Activated CD8-positive, alpha-beta memory T cell treated with anti-CD3 and anti-CD28 coated beads for 1 hour (primary cell): ENCODE data around the gene KLRC3.
A peak's percentile ranks its signal among the peaks of the same experiment; 100 is the strongest.
"Not testable (repeated sequence)": the region's sequence is repeated elsewhere in the genome, so short reads cannot be mapped to it uniquely, and the experiment has no call there.

Source experiments
- DNase-seq, 2 donors: peaks; one replicate each; pipeline ENCODE4 v3.0.0-alpha.2; 2020; ENCODE audit warnings: low read depth in 1 of 2; ENCODE audit errors: extremely low read depth in 1 of 2

KLRC3 gene

GRCh38 chr12:10404798-10405197 lies 15.6 kb downstream of the KLRC3 start:
- no peak for DNase-seq

- DNase-seq = no peak
These were observed 19.6 kb downstream of the KLRC3 start for GRCh38 chr12:10400829-10401228.

- no peak for DNase-seq
These were observed 22.2 kb downstream of the KLRC3 start for GRCh38 chr12:10398168-10398567.

- no peak for DNase-seq
These were observed 23.1 kb downstream of the KLRC3 start for GRCh38 chr12:10397296-10397695.

- not testable (repeated sequence) for DNase-seq
These were observed 24.2 kb downstream of the KLRC3 start for GRCh38 chr12:10396176-10396575.

- DNase-seq = no peak
These were observed 24.9 kb downstream of the KLRC3 start for GRCh38 chr12:10395390-10395998.

- peak in 1 of 2 donors; percentile 55 for DNase-seq
These were observed 25.8 kb downstream of the KLRC3 start for GRCh38 chr12:10394531-10395152.

GRCh38 chr12:10393291-10393690 lies 27.1 kb downstream of the KLRC3 start:
- DNase-seq = no peak

GRCh38 chr12:10392394-10392930 lies 27.9 kb downstream of the KLRC3 start:
- no peak for DNase-seq

GRCh38 chr12:10390991-10391390 lies 29.4 kb downstream of the KLRC3 start:
- not testable (repeated sequence) for DNase-seq

- no peak for DNase-seq
These were observed 30.5 kb downstream of the KLRC3 start, which contains the start of gene KLRK1 for GRCh38 chr12:10389904-10390303. Gene KLRK1 (minus strand): TSS chr12:10390041. CDS start chr12:10388810, 1,231 bp downstream.

GRCh38 chr12:10388624-10389413 lies 31.6 kb downstream of the KLRC3 start:
- no peak for DNase-seq

GRCh38 chr12:10387498-10387897 lies 32.9 kb downstream of the KLRC3 start:
- DNase-seq = not testable (repeated sequence)

- no peak for DNase-seq
These were observed 33.5 kb downstream of the KLRC3 start for GRCh38 chr12:10386857-10387256.

GRCh38 chr12:10385166-10385613 lies 35.2 kb downstream of the KLRC3 start:
- no peak for DNase-seq

GRCh38 chr12:10384191-10384590 lies 36.2 kb downstream of the KLRC3 start:
- DNase-seq = no peak

- no peak for DNase-seq
These were observed 38.3 kb downstream of the KLRC3 start for GRCh38 chr12:10381928-10382628.

GRCh38 chr12:10378737-10379136 lies 41.7 kb downstream of the KLRC3 start:
- not testable (repeated sequence) for DNase-seq

- no peak for DNase-seq
These were observed 45.8 kb downstream of the KLRC3 start for GRCh38 chr12:10374624-10375018.

GRCh38 chr12:10372559-10372958 lies 47.8 kb downstream of the KLRC3 start:
- no peak for DNase-seq
